ENCODE measurements around the gene TRIM15. TPM values are rescaled to one million over a fixed set of nuclear protein-coding genes. Genes with fewer than 3 reads are reported as not detected.
A peak's percentile ranks its signal among the peaks of the same experiment; 100 is the strongest.

TRIM15 gene
- total RNA-seq, 1 experiment from 2014 or later, result 6.5 TPM

GRCh38 chr6:30213667-30213956 lies 50.3 kb downstream of the TRIM15 start:
- H2AFZ ChIP-seq (ENCODE audit: low read depth, low read length, poor library complexity, severe bottlenecking), result no peak overlapping the region
- ChIA-PET RAD21 (ENCODE audit: low non-redundant PET in 1 of 2, low total read pairs in 2 of 2, uncharacterized antibody in 2 of 2, unreplicated experiment in 2 of 2) (no interaction called here), POLR2A (interaction anchor here (0.9 to 1.7 kb wide), 3 partner anchors 10 to 146 kb away, joined by 3 to 5 read pairs (median 4); partner anchors contain the start of genes PPP1R11 and TRIM39), CTCF (interaction anchor here (1.6 kb wide), 1 partner anchor 183 kb away, joined by 3 read pairs; no protein-coding TSS in a partner anchor)
- BruUV-seq (replicated peaks), result no TSS peak
- no peaks in the 10 kb centered on the region for H3K9me2 ChIP-seq (ENCODE audit: insufficient read depth)
- no peaks in the 10 kb centered on the region for H4K20me1 ChIP-seq (ENCODE audit: insufficient read depth)
- peak; percentile 33; the same call in 1 of the 2 replicates for ATAC-seq
- no peaks in the 10 kb centered on the region; a peak in 1 of 4 replicates for H3K36me3 ChIP-seq (ENCODE audit: control insufficient read depth in 1 of 2, insufficient read depth in 2 of 2, low read length in 2 of 2)
- peak overlapping the region; percentile 92 for H3K4me2 ChIP-seq (ENCODE audit: low read length)
- peak overlapping the region; percentile 94 for H3K9ac ChIP-seq (ENCODE audit: low read length)
- peaks cover 0 to 26% of the 10 kb centered on the region in 2 experiments; a peak in 2 of 4 replicates for H3K4me1 ChIP-seq (ENCODE audit: control insufficient read depth in 1 of 2, insufficient read depth in 2 of 2, low read length in 2 of 2)
- peaks cover 41% of the 10 kb centered on the region for H3K79me2 ChIP-seq (ENCODE audit: insufficient read depth, low read length)
- H3K27me3 ChIP-seq (ENCODE audit: insufficient read depth, low read length), result no peaks in the 10 kb centered on the region
- peak overlapping the region; percentile 77 for H3K27ac ChIP-seq (ENCODE audit: low read depth, low read length)
- H3K4me3 ChIP-seq (replicated peaks in 1 of 2; ENCODE audit: low read depth in 1 of 2, low read length in 2 of 2), result peak overlapping the region; percentile 73 to 85
- TF ChIP-seq EGR1 (IDR thresholded peaks at IDR 0.05; ENCODE audit: low read depth) (no peak), CEBPB (IDR thresholded peaks at IDR 0.05; ENCODE audit: low read depth) (no peak), JUND (IDR thresholded peaks at IDR 0.05) (no peak), REST (IDR thresholded peaks at IDR 0.05; ENCODE audit: low read depth) (no peak), SP1 (IDR thresholded peaks at IDR 0.05; ENCODE audit: low read depth) (no peak), ELF1 (IDR thresholded peaks at IDR 0.05; ENCODE audit: borderline replicate concordance, low read depth) (no peak), EZH2phosphoT487 (IDR thresholded peaks at IDR 0.05; ENCODE audit: borderline replicate concordance) (no peak), CBX3 (IDR thresholded peaks at IDR 0.05; ENCODE audit: low read depth) (no peak)
- TF ChIP-seq, protein P1, sequence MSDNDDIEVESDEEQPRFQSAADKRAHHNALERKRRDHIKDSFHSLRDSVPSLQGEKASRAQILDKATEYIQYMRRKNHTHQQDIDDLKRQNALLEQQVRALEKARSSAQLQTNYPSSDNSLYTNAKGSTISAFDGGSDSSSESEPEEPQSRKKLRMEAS (IDR thresholded peaks at IDR 0.05), result no peak
- no peak for DNase-seq (ENCODE audit: low read depth, low spot score)
- intact Hi-C loops (cut with micrococcal nuclease), result no loop called here
- no peaks in the 10 kb centered on the region for H3K9me3 ChIP-seq (ENCODE audit: control insufficient read depth in 1 of 2, insufficient read depth in 1 of 2, low read depth in 1 of 2, low read length in 2 of 2)

Measured in HCT116 (cell line).